BJ (cell line): ENCODE measurements around the gene DCLK2. TPM values are rescaled to one million over a fixed set of nuclear protein-coding genes. Genes with fewer than 3 reads are reported as not detected.
"Not testable (repeated sequence)": the region's sequence is repeated elsewhere in the genome, so short reads cannot be mapped to it uniquely, and the experiment has no call there.

ENCODE experiments used
- CTCF ChIA-PET: fragments of 350-600 bp; formaldehyde crosslinking; extraction: SDS; loops from one replicate; lab custom pipeline; 2021; ENCODE audit warnings: antibody characterized with exemption, inconsistent platforms; lab: Yijun Ruan, JAX
- POLR2A ChIA-PET: fragments of 300-600 bp; sonication (Branson Sonifier 250); formaldehyde crosslinking; extraction: SDS; loops from one replicate; lab custom pipeline; 2021; ENCODE audit warnings: antibody characterized with exemption; lab: Charles Lee
- DNase-seq: peaks from one replicate; pipeline ENCODE4 v3.0.0-alpha.2; 2011; ENCODE audit warnings: low read depth
- H3K27me3 ChIP-seq: 2 replicates; pipeline ENCODE4 v1.6.0; 2011; ENCODE audit warnings: low read length; ENCODE audit not compliant: control insufficient read depth, insufficient read depth
- H3K36me3 ChIP-seq: 2 replicates; pipeline ENCODE4 v1.5.1; 2011; ENCODE audit warnings: low read length; ENCODE audit not compliant: control insufficient read depth, insufficient read depth
- H3K4me3 ChIP-seq: 2 replicates; pipeline ENCODE4 v1.5.1; 2011; ENCODE audit warnings: low read depth, mild to moderate bottlenecking, control low read depth, low read length
- polyA plus RNA-seq: library from polyadenylated mRNA; depleted of rRNA; stranded (reverse); fragments of >200 nt; gene quantifications from 2 replicates; pipeline ENCODE4 v1.2.3, GENCODE V29; 2011
- TF ChIP-seq, protein P1 (sequence below): IDR thresholded peaks from 2 replicates; pipeline ENCODE4 v1.5.1; 2011; ENCODE audit warnings: low read depth, mild to moderate bottlenecking, control low read depth, inconsistent platforms, low read length, moderate library complexity; ENCODE audit not compliant: insufficient read depth

Gene DCLK2
- polyA plus RNA-seq, 1 experiment, result 38.8 TPM

DNA sequence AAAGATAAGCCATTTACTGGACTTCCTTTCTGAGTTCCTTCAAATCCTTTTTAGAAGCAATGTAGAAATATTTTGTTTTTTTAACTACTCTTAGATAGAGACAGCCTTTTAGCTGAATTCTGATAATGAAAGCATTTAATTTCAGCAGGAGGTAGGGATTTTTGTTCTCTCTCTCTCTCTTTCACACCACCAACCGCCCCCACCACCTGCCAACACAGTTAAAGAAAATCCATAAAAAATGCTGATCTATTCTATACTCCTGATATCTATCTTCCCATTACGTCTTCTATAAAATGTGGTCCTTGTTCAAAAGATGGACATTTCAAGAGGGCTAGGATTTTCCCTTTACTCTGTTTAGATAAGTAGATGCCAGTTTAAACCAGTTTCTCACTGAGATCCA lies 104.5 kb downstream of the DCLK2 start:
- CTCF ChIA-PET, result no interaction called here
- no peak for DNase-seq
- no peaks in the 10 kb centered on the region for H3K27me3 ChIP-seq
- H3K36me3 ChIP-seq, result no peaks in the 10 kb centered on the region; the same call in 1 of the 2 replicates
- POLR2A ChIA-PET, result no interaction called here
- TF ChIP-seq, protein P1, sequence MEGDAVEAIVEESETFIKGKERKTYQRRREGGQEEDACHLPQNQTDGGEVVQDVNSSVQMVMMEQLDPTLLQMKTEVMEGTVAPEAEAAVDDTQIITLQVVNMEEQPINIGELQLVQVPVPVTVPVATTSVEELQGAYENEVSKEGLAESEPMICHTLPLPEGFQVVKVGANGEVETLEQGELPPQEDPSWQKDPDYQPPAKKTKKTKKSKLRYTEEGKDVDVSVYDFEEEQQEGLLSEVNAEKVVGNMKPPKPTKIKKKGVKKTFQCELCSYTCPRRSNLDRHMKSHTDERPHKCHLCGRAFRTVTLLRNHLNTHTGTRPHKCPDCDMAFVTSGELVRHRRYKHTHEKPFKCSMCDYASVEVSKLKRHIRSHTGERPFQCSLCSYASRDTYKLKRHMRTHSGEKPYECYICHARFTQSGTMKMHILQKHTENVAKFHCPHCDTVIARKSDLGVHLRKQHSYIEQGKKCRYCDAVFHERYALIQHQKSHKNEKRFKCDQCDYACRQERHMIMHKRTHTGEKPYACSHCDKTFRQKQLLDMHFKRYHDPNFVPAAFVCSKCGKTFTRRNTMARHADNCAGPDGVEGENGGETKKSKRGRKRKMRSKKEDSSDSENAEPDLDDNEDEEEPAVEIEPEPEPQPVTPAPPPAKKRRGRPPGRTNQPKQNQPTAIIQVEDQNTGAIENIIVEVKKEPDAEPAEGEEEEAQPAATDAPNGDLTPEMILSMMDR, result no peak
- H3K4me3 ChIP-seq, result no peak overlapping the region

DNA sequence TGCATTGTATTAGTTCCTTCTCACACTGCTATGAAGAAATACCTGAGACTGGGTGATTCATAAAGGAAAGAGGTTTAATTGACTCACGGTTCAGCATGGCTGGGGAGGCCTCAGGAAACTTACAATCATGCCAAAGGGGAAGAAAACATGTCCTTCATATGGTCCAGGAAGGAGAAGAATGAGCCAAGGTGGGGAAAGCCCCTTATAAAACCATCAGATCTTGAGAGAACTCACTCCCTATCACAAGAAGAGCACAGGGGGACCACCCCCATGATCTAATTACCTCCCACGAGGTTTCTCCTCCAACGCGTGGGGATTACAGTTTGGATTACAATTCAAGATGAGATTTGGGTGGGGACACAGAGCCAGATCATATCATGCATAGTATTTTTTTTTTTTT lies 106.8 kb downstream of the DCLK2 start:
- H3K4me3 ChIP-seq, H3K36me3 ChIP-seq, CTCF ChIA-PET, DNase-seq, H3K27me3 ChIP-seq, POLR2A ChIA-PET: not testable (repeated sequence)

DNA sequence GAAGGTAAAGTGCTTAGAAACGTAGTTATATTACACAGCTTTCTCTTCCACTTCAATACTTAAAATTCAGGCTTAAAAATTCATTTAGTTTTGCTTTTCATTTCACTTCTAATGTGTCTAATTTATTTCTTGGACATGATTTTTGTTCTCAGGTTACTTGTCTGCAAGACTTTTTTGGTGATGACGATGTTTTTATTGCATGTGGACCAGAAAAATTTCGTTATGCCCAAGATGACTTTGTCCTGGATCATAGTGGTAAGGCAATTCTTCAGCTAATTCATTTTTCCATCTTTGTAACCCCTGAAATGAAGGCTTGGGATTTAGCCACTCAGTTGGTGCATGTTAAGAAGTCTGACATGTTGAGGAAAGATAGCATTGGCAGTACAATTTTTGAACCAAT lies 114.7 kb downstream of the DCLK2 start:
- DNase-seq, result no peak
- Histone ChIP-seq H3K27me3 (no peaks in the 10 kb centered on the region), H3K4me3 (no peak overlapping the region), H3K36me3 (peaks cover 2% of the 10 kb centered on the region)
- ChIA-PET CTCF (no interaction called here), POLR2A (no interaction called here)
- TF ChIP-seq, protein P1, result no peak

DNA sequence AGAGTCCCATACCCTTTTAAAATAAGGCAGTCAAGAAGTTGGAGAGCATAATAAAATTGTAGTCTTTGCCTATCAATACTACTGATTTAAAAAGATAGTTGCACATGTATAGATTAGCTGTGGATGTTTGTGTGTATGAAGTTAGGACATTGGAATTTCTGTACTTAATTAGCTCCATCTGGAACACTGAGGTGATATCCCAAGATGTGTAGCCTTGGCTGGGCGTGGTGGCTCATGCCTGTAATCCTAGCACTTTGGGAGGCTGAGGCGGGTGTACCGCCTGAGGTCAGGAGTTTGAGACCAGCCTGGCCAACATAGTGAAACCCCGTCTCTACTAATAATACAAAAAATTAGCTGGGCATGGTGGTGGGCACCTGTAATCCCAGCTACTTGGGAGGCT lies 119.0 kb downstream of the DCLK2 start:
- CTCF ChIA-PET, result interaction anchor here (0.7 kb wide), 1 partner anchor 37 kb away, joined by 3 read pairs; no protein-coding TSS in a partner anchor
- POLR2A ChIA-PET, H3K36me3 ChIP-seq, H3K27me3 ChIP-seq, DNase-seq, H3K4me3 ChIP-seq: not testable (repeated sequence)

DNA sequence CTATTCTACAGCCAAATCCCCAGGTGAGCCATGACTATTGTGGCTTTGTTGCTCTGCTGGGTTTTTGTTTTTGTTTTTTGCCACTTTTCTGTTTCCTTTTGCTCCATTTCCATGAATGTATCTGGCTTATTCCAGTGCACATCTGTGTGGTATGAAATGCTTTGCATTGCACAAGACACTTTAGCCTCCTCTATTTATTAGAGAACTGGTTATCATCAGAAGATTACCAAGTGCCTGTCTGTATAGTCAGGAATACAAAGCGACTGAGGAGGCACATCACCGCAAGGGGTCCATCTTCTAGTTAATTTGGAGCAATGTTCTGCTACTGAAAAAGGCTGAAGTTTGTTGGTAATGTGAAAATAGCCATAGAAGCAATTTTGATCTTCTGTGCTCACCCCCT lies 120.8 kb downstream of the DCLK2 start:
- DNase-seq, result no peak
- no peak overlapping the region for H3K4me3 ChIP-seq
- ChIA-PET CTCF (interaction anchor here (1.1 to 2.4 kb wide), 2 partner anchors 10 to 64 kb away, joined by 4 to 9 read pairs; no protein-coding TSS in a partner anchor), POLR2A (no interaction called here)
- TF ChIP-seq, protein P1, result no peak
- peaks cover 5% of the 10 kb centered on the region for H3K36me3 ChIP-seq
- H3K27me3 ChIP-seq, result no peaks in the 10 kb centered on the region

DNA sequence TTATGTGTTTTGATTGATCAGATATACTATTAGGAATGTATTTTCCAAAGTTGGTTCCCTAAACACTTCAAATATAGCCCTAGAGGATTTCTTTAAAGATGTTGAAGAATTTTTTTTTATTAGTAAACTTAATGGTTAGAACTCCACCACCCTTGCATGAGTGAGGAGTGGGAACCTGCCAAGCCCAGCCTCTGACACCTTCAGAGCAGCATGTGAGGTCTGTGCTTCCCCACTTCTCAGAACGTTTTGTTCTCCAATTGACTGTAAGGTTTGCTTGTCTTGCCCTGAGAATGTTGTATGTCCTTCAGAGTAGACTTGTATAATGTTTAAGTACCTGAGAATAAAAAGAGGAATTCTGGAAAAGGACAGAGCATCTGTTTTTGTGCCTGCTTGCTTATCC lies 126.8 kb downstream of the DCLK2 start:
- CTCF ChIA-PET, result no interaction called here
- TF ChIP-seq, protein P1, result no peak
- Histone ChIP-seq H3K4me3 (no peak overlapping the region), H3K36me3 (peaks cover 7% of the 10 kb centered on the region), H3K27me3 (no peaks in the 10 kb centered on the region)
- DNase-seq, result no peak
- POLR2A ChIA-PET, result no interaction called here
